GM19467 (cell line): ENCODE measurements around the gene PRLR.

Source experiments
- ATAC-seq: cut with Tn5 transposase; IDR thresholded peaks from one replicate; pipeline ENCODE4 v1.9.1; 2021; ENCODE audit warnings: mild to moderate bottlenecking, moderate library complexity; ENCODE audit not compliant: unreplicated experiment

Gene PRLR

DNA sequence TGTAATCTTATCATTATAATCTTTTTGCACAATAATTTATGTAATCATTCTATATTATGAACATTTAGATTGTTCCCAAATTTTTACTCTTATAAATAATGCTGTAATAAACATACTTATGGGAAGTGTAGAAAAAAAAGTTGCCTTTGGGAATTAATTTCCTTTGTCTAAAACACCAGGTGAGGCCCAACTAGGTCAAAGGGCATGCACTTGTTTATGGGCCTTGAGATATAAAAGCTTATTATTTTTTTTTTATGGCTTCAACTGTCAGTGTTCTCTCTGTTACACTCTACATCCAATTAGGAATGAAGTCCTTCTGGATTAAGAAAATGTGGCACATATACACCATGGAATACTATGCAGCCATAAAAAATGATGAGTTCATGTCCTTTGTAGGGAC lies 6.5 kb upstream of the PRLR start:
- no peak for ATAC-seq

DNA sequence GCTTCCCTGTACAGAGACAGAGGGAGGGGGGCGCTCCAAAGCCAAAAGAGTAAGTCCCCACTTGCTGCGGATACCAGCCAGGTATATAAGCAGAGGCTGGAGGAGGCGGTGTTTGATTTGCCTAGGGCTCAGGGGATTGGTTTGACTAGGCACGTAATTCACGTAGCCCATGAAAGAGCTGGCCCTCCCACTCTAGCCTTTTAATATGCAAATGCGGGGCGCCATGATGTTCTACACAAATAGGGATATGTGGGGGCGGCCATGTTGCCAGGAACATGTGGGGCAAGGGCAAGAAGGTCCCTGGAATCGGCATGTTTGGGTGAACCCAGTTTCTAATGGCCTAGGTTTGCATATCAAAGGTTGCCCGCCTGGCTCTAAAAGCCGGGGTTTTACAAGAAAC lies 3.3 kb upstream of the PRLR start:
- ATAC-seq = no peak

DNA sequence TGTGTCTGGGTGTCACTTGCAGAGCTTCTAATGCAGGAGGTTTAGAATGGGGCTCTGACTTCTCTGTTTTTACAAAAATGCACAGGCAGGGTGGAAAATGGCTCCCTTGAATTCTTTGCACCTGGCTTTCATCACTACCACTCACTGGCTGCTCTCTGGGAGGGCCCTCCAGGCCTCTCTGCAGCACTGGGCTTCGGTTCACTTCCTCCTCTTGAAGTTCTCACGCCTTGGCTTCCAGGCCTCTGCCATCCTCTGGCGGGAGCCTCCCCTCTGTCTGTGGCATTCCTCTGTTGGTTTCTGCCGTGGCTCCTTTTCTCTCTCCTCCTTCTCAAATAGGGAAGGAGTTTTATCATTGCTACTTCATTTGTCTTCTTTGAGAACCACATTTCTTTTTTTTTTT lies 2.8 kb upstream of the PRLR start:
- ATAC-seq = no peak

DNA sequence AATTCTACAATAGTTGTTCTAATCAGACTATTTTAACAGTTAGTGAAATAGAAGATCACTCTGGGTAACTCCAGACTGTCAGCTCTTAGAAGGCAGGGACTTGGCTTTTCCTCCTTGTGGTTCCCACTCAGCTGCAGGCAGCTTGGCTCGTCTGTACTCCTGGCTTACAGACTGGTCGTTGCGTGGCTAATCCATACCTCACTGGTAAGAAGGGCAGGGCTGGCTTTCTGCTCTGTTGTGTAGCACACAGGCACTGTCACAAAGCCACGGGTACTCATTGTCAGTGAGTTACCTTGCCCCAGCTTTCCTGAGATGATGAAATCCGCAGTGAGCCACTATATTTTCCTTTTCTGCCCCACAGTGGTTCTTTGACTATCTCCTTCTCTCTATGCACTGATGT lies 1.8 kb upstream of the PRLR start:
- no peak for ATAC-seq

DNA sequence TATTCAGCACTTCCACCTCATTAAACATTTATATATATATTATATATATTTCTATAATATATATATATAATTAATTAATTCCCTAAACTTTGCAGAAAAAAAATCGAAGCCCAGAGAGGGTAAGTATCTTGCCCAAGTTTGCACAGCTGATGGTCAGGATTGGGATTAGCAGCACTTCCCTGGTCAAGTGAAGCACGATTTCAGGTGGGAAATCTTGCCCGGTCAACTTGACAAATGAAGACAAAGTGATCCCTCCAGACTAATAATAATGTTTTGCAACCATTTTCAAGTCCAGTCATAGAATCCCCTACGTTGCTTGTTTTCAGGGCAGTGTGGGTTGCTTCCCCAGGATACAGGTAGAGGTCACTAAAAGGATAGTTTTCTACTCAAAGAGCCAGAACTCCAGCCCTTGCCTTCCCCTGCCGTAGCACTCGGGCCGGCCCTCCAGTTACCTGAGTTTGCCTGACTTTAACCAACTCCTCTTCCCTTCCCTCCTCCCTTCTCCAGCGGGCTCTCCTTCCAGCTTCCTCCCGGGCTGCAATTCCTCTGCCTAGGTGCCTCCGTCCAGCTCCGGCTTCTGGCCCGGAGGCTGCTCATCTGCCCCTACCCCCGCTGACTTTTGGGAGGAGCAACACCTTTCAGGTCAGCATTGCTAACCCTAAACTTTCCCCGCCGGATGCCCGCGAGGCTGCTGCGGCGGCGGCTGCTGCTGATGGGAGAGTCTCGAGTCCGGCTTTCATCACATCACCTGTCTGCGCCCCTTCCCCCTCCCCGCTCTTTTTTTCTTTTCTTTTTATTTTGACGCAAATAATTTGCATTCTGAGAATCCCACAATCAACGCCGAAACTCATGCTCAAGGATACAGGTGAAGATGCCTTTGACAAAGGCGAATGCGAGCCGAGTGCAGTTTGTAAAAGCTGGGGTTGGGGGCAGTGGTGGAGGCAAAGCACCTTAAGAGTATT lies 930 bp downstream of the PRLR start:
- peak; percentile 66 for ATAC-seq

DNA sequence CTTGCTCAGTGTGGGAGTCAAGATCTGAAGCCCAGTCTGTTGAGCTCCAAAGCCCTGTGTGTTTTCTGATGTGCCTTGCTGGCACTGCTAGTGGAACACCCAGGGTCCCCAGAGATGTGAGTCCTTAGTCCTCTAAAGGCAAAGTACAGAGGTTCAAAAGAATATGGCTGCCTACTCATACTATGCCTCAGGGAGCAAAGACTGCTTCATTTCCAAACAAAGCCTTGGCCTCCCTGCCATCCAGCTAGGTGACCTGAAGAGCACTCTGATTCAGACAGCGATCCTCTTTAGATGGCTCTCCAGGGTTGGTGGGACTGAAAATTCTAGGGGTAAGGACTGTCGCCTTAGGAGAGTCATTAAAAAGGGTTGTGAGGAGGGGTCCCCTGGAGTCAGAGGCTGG lies 2.0 kb downstream of the PRLR start:
- no peak for ATAC-seq

DNA sequence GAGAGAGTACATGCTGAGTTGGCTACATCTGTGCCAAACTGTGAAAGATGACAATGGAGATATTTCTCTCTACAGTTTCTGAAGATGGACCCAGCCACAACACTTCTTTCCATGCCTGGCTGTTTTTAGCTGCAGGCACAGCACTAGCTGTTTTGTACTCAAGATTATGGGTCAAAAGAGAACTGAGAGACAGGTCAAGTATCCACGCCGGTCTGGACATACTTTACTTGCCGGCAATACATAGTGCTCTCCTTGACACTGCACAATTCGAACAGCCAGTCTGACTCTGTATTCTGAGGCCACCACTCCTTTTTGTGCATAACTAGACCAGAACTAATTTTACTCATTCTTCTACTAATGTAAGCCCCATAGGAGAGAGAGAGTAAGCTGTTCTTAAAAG lies 2.6 kb downstream of the PRLR start:
- ATAC-seq = no peak

DNA sequence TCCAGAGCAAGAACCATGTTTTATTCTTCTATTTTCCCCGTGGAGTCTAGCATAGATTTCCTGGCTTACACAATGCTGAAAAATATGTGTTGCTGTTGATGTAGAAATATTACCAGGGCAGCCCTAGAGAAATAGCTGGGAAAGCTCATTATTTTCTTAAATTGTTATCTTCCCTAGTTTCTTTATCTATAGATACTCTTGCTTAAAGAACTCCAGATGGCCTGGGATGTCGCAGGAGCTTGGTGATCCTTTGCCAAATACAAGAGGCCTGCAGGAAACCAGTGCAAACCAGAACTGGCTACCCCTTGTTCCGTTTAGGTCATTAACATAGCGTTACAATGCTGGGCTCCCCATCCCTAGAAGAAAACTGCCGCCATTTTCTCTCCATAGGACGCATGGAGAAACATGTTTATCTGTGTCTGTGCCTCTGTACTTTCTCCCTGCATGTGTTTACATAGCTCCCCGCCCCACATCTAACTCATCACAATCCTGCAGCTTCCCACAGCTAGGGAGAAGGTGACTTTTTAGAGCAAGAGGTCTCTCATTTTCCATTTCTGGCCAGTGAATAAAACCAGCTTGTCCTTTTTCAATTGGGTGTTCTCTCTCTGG lies 6.4 kb downstream of the PRLR start:
- ATAC-seq = no peak

DNA sequence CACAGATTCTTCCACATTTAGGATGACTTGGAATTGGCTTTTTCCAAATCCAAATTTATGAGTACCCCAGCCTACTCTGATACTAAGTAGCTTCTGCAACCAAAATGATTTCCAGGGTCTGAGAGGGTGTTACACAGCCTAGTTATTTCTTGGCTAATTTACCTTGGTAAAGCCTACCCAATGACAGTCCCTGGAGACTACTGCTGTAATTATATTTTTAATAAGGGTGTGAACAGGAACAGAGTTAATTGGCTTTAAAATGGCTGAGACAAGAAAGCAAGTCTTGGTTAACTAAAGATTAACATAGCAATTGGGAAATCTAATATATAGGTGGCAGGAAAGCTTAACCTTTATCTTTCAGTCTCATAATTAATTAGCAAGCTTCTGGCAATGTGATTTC lies 9.3 kb downstream of the PRLR start:
- no peak for ATAC-seq

DNA sequence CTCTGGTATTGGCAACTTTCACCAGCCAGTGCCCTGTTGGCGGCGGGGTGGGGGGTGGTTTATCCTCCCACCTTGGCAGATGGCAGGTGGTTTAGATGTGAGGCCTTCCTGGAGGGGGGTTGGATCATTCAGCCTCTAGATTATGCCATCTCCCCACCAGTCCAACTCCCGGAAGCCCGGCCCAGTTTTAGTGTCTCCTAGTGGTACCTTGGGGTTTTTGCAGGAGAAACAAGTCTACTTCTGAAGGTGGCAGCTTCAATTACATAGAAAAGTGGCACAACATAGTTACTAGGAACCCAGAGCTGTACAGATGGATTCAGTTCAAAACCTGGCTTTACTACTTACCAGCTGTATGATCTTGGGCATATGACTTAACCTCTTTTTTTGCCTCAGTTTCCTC lies 11.3 kb downstream of the PRLR start:
- no peak for ATAC-seq

DNA sequence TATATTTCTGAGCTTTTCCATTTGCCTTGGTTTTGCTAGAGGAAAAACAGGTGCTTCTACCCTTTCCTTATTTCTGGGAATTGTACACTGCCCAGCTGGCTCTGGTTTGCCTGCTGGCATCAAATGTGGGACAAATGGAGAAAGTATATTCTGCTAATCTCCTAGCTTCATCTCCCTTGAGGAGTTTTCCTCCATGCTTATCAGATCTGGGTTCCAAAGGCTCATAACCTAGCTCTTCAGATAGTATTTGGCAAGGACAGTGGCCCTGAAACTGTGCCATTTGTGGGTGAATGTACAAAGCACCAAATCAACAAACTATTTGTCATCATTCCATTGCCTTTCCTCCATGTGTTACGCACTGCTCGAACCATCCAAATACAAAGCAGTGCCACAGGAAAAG lies 16.2 kb downstream of the PRLR start:
- ATAC-seq = no peak

DNA sequence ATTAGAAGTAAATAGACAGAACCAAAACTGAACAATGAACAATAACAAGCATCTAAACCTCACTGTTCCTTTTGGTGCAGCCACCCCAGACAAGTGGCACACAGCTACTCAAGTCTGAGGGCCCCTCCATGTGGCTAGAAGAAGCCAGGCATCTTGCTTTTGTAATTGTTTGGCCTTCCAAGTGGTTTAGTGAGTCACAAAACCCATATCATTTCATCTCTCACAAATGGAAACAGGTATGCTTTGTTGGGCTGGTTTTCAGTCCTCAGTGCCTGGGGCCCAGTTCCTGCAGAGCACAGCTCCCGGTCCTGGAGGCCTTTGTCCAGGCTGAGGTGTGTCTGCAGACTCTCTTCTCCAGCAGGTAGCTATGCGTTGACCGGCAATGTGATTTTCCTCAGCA lies 16.7 kb downstream of the PRLR start:
- ATAC-seq = no peak

DNA sequence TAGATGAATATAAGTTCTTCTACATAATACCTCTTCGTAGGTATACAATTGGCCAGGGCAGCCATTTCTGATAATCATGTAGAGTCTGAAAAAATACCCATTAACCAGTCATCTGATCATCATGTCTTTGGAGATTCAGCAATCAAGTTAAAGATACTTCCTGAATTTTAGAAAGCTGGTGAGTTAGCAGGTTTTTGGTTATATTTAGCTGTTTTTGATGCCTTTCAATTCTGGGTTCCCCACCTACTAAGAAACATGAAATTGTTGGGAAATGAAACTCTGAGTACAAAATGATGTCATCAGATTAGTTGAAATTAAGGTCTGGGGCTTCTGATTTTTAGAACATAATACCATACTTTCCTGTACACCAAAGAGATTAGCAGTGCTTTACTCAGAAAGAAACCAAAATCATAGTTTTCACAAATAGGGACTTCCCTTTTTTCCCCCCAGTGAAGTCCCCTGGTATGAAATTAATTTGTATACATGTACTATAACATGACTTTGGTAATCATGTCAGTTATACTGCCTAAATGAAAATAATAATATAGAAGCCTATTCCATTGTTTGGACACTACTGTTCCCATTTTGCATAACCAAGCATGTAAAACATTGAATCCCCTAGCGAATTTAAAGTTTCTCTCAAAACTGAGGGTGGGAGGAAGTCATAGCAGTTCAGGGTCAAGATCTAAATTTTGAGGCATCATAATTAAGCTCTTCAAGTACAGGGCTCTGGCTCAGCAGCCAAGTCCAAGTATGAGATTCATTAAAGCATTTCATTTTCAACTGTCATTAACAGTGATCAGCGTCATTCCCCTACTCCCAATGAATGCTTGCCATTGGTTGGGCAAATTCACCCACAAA lies 17.9 kb downstream of the PRLR start:
- ATAC-seq = peak; percentile 52

DNA sequence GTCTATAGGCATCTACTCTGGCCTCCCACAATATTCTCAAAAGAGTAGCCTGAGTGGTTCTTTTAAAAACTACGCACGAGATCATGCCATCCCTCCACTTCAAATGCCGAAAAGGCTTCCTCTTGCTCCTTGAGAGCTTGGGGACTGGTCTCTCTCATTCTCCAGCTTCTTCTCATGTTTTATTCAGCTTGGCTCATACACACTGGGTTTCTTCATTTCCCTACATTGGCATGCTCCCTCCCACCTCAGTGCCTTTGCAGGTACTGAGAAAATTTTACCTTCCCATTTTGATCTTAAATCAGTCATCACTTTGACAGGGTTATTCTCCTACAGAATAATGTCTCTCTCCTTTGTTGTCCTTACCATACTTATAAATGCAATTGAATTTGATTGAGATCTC lies 20.4 kb downstream of the PRLR start:
- no peak for ATAC-seq

DNA sequence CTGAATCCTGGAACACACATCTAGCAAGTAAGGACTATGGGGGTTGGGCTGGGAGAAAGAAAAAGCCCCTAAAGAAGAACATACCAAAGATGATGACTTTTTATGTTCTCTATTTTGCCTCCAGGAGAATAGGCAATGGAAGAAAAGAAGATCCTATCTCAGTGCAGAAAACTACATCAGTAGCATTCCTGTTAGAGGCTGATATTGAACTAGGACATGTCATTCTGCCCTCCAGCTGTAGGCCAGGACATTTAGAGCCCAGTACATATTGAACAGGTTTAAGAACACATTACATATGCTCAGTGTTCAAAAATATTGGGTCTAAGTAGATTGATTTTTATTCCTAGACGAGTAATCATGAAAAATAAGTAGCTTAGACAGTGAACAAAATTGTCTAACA lies 24.7 kb downstream of the PRLR start:
- ATAC-seq = no peak

DNA sequence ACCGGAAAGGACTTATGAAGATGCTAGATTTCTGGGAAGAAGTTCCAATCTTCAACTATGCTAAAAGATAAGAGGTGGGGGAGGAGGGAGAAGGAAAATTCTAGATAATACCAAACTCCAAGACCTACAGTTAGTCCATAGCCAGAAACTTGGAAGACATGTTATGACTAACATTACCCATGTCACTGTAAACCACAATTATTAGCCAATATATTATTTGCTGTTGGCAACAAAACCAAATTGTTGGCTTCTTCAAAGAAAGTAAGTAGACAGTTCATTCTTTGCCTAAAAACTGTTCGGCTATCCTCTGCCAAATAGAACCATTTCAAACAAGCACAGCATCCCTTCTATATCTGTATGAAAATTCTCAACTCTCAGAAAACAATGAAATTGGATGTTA lies 25.1 kb downstream of the PRLR start:
- no peak for ATAC-seq

DNA sequence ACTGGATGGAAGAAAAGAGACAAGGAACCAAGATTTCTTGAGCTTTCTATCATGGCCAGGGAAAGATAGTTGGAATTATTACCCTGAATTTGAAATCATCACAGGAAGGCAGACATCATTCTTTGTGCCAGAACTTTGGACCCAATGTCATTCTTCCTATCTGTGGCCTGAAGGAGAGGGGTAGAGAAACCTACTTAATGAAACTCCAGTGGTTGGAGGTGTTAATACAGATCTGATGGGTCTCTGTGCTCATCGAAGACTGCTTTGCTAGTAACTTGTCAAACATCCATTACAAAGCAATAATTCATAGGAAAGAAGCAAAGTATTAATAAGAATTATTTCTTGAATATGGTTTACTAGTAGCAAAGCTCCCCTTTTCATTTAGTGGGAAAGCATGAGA lies 26.9 kb downstream of the PRLR start:
- no peak for ATAC-seq

DNA sequence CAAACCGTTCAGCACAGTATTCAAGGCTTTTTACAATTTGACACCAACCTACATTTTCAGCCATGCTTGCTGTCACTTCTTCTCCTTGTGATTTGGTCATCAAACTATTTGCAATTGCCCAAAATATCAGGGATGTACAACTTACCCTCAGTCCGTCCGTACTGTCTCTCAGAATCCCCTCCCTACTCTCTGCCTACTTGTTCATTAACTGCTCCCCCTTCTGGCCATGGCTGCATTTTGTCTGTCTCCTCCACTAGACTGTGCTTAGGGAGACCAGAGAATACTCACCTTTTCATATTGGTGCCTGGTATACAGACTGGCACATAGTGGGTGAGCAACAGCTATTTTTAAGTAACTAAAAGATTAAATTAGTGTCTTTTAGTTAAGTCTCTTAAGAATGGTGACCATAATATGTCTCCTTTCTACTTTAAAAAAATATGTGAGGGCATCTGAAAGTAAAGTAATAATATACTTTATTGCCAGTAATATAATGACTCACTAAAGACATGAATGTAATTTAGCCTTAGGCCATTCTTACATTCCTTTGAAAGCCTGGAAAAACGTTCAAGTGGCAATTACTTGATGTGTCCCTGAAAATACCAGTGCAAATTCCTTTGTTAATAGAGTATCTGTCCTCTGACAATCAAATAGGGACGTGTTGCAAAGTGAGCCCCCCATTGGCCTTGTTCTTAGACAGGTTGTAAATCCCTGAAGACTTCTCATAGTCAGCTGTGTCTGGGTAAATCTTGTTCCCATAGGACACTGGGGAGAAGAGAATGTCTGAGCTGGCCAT lies 27.8 kb downstream of the PRLR start:
- peak; percentile 70 for ATAC-seq

DNA sequence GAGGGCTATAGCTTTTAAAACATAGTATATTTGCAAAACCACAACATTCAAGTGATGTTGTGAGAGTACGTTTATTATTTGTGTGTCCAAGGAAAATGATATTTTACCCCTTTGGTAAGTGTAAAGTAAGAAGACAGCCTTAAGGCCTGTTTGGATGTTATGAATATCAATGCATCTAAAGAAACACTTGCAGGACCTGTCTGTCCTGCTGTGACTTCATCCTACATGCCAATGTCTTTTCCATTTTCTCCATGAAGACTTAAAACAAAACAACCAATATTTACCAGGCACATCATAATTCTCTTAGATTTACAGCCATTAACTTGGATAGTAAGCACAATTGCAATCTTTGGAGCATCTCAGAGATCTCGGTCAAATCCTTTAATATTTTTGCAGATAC lies 29.0 kb downstream of the PRLR start:
- no peak for ATAC-seq

DNA sequence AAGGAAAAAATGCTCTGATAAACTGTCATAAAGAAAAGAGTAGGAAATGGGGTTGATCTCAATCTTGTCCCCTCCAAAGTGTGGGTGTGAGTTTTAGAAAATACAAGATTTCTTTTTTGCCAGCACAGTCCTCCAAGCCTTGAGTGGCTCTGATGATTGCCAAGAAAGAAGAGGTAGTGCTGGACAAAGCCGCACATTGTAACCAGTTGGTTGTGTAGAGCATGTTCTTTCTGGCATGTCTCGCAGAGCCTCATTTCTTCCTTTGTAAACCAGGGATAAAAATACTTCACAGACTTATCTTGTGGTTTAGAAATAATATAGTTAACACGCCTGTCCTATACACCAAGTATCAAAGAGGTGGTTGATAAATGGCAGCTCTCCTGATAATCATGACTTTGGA lies 30.4 kb downstream of the PRLR start:
- no peak for ATAC-seq

DNA sequence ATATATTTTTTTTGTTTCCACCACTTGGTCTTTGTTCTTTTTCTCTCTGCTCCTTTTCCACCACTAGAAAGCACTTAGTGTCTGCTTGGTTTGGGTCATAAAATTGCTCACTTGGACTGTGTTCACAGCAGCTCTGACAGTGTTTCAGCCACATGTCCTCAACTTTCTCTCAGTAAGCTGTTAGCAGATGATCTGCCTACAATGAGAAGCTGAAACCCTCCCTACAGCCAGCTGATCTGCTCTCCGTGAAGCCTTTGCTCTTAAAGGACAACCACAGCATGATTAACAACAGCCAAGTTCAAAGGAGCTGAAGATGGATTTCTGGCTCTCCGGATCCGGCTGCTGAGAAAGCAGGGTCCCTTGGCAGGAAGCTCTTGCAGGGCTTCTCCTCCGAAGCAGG lies 31.6 kb downstream of the PRLR start:
- no peak for ATAC-seq
